Stimulated activated CD8-positive, alpha-beta memory T cell treated with anti-CD3 and anti-CD28 coated beads, Interleukin-15, amount 100 ng/mL, for 4 hours (primary cell): ENCODE results near the gene CILP.

Experiments used
- DNase-seq, 2 donors: peaks; one replicate each; pipeline ENCODE4 v3.0.0-alpha.2; 2020; ENCODE audit warnings: low read depth in 2 of 2

CILP gene

DNA sequence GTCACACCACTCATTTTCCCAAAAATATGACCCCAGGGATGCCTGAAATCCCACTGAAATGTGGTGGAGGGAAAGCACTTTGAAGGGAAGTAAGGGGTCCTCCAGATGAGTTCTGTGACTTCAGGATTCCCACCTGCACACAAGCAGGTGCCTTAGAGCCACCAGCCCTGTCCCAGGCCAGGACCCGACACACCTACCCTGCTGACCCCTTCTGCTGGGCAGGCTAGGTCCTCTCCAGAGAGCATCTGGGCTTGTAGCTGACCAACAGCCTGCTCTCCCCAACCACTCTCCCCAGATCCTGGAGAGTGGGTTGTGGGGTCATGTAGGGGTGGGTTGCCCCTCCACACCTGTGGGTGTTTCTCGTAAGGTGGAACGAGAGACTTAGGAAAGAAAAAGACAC lies 14.9 kb upstream of the CILP start:
- no peak for DNase-seq

DNA sequence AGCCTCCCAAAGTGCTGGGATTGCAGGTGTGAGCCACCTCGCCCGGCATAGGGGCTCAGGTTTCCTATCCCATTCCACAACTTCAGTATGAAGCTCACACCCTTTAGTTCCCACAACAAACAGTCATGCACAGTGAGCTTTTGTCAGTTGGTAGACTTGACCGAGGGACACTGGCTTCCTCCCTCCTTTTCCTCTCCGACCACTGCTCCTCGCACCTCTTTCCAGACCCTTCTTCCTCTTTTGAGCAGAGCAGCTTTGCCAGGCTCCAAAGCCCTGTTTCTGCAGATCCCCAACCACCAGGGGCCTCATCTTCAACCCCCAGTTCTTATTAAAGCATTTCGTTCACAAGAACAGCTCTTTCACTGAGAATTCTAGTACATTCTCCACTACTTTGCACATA lies 12.7 kb upstream of the CILP start:
- DNase-seq = no peak

DNA sequence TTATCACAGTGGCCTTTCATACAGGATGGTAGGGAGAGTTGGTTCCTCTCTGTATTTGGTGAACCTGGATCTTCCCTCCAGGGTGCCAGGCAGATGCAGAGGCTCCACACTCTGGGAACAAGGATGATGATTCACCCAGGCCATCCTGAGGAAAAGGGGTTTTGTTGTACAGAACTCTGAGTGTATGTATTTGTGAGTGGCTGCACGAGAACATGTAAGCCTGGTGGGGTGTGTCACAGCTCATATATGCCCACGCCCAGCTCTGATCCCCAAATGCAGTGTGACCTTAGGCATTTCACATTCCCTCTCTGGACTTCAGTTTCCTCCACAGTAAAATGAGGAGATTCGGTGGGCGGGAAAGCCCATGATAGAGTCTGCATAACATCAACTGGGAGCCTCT lies 11.6 kb upstream of the CILP start:
- no peak for DNase-seq

DNA sequence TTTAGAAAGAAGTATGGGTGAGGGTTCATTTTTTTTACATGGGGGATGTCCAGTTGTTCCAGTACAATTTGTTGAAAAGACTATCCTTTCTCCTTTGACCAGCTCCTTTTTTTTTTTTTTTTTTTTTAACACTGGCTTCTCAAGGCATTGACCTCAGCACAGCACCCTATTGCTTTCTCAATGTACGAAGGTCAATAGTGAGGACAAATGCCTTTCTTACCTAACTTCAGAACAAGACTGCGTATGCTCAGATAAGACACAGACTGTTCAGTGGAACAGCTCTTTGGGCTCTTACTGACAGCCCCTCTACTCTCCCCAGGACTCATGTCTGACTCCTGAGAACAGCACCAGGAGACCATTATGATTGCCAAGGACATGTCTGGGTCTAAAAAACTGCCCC lies 10.4 kb upstream of the CILP start:
- no peak for DNase-seq

DNA sequence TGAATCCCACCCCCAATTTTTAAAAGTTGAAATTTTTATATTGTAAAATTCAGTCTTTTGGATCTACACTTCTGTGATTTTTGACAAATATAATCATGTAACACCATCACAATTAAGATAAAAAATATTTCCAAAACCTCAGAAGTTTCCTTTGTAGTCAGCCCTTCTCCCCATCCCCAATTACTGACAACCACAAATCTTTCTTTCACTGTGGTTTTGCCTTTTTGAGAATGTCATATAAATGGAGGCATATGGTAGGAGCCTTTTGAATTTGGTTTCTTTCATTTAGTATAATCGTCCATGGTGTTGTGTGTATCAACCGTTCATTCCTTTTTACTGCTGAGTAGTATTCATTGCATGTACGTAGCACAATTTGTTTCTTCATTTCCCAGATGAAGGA lies 7.9 kb upstream of the CILP start:
- no peak for DNase-seq

DNA sequence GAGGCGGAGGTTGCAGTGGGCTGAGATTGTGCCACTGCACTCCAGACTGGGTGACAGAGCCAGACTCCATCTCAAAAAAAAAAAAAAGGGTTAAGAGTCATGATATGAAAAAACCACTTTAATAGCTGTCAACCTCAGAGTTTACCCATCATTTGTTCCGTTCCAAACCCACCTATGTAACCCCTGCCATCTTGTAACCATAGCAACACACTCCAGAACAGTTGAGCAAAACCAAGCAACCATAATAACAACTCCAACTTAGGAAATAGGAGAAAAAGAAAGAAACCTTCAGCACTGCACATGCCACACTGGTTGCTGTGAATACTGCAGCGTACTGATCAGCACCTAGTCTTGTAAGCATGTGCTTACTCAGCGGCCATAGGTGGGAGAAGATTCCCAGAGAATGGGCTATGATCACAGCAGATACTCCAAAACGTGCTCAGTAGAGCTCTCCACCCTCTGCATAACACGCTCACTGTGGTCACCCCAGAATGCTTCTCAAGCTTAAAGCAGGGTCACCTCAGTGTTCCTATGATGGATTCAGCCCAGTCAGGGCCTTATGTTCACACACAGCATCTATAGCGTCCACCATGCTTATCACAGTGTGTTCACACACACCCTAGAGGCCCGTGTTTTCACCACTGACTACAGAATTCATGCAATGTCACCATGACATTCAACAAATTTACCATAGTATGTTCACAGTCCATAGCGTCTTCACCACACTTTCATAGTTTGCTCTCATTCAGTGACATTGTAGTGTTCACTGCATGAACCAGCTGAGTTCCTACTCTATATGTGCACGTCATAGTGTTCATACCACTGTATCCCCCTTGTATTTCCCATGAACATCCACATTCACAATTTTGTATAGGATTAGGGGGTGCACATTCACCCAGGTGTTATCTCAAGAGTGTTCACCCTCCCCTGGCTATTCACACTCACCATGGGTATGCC lies 6.5 kb upstream of the CILP start:
- no peak for DNase-seq

DNA sequence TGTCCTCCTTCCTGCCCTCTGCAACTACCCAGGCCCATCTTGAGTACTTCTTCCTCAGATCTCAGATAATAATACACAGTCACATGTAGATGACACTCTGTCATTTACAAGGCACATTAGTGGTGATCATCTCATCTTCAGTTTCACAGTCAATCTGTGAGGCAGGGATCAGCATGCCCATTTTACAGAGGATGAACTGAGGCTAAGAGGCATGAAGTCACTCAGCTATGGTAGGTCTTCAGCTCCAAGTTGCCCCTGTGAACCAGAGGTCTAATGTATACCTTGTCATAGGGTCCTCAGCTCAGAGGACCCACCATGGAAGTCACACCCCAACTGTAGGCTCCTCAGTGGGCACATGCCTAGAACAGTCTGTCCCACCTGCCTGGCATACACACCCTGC lies 4.2 kb upstream of the CILP start:
- no peak for DNase-seq

DNA sequence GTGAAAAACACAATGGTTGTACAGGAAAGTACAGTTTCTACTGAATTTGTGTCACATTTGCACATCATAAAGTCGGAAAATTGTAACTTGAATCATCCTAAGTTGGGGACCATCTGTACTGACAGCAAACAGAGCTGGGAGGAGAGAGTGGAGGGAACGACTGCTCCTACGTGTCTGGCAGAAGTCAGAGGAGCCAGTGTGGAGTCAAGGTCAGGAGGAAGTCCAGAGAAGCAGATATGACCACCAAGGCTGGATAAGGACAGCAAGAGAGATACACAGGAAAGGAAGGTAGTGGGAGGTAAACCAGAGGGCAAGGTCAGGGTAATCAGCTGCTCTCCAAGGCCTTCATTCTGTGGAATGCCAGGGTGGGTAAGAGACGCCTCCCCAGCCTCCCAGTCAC lies 2.7 kb upstream of the CILP start:
- DNase-seq = no peak

DNA sequence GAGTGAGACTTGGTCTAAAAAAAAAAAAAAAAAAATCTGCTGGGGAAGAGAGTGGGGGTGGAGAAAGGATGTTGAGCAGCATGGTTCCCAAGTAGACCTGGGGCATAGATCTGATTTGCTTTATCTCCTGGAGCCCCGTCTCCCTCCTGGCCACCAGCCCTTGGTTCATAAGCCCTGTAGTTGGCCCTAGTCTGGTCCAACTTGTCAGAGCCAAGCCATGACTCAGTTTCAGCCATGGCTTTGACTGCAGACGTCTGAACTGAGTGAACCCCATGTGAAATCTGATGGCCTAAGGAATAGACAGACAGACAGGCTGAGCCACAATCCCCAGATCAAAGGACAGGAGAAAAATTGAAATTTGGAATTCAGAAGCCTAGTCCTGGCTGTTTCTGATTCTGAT lies 2.0 kb upstream of the CILP start:
- DNase-seq = no peak

DNA sequence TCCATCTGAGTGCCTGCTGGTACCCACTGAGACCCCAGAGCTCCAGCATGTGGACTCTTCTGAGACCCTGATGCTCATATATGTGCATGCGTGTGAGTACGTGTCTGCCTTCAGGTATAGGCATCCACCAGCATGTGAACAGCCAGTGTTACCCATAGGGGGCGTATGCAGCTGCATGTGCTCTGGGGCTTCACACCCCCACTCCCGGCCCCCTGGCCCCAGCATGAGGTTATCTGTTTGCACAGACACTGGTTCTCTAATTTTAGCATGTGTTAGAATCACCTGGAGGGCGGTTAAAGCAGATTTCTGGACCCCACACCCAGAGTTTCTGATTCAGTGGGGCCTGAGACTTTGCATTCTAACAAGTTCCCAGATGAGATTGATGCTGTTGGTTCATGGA lies 824 bp upstream of the CILP start:
- DNase-seq = peak in 1 of 2 donors; percentile 5

DNA sequence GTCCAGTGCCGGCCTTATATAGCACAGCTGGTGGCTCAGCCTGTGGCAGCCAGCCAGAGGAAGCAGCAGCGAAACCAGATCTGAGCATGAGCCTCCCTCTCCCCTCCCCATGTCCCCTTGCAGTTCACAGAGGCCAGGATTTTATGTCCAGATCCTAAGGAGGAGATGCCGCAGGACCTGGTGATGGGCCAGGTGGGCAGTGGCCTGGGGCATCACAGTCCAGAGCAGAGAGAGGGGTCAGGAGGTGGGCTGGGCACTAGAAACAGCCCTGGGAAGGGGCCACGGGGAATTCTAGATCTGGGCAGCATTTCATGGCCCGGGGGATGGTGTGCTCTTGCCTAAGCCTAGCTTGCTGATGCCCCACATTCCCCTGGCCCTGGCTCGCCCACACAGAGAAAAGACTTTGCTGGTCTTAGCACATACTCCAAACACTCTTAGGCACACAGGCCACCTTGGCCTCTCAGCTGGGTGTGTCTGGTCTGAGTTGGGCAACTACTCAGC lies 259 bp upstream of the CILP start:
- DNase-seq = no peak

DNA sequence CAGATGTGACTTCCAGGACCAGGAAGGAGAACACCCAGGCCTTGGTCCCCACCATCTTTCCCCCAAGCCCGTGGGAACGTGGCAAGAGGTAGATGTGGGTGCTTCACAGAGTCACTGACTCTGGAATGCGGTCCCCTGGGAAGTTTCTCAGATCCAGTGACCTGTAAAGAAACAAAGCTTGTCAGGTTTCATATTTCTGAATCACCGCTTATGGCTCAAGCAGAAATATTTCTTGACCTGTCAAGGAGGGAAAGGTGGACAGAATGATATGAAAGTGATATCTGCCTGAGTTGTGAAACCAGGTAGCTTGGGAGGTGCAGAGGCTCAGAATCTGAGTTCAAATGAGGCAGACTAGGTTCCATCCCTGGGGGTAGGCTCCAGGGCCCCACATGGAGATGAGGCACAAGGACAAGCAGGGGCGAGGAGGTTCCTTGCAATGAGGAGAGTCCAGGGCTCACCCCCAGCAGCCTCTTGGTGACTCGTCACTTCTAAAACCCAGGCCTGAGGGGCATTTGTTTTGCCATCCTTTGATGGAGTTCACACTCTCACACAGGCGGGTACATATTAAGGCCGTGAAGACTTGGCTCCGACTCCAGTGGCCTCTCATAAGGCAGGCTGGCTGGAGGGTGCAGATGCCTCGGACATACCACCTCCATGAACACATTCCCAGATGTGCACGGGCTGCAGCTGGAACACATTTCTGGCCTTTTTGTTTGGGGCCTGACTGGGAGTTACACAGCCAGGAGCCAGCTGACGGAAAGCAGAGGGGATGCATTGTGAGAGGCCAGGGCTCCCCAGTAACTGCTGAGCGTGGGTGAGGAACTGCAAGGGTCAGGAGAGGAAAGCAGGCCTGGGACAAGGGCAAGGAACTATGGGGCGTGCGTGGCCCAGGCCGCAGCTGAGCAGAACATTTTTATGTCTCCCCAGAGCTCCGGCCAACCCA lies 1.3 kb downstream of the CILP start:
- DNase-seq = no peak

DNA sequence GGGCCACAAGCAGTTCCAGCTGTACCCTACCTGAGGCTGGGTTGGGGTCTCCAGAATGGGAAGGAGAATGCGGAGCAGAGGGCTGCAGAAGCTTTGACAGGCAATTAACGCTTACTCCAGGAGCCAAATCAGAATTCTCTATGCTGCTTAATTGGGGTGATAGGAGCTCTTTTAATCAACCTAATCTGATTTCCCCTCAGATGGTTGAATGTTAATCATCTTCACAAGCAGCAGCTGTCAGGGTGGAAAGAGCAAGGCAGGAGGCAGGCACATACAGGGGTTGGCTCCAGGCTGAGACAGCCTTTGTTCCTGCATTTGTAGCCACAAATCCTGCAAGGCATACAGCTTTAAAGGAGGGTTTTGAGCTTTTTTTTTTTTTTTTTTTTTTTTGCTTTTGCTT lies 2.6 kb downstream of the CILP start:
- no peak for DNase-seq

DNA sequence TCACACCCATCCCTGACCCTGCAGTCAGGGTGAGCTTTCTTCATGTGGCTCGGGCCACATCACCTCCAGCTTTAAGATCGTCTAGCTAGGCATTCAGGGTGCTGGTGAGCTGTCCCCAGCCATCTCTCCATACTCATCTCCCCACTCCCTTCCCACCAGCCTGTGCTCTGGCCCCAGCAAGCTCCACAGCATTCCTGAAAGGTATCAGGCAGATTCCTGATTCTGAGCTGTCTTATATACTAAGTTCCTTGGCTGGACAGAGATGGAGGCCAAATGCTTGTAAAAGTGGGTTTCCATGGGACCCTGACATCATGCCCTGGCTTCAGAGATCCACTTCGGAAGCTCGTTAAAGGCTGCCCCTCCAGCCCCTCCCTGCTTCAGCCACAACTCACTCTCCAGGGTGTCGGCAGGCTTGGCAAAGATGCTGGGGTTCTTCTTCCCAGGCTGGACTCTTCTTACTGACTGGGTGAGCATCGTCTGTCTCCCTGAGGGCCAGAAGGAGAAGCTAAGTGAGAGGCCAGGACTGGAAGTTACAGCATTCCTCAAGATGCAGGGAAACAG lies 3.9 kb downstream of the CILP start:
- DNase-seq = no peak

DNA sequence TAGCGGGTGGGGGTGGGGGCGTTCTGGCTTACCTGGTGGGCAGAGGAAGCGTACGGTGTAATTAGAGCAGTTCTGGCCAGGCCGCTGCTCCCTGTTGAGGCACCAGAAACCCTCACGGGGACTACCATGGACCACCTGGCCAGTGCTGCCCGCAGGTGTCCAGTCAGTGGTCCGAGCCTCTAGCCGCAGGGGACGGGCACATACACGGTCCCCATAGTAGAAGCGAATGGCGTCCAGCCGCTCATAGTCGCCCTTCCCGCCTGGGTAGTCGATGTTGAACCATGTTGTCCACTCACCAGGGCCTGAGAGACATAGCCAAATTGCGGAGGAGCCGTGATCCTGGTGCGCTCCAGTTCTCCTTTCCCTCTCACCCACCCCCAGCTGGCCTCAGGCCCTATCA lies 4.5 kb downstream of the CILP start:
- DNase-seq = no peak

DNA sequence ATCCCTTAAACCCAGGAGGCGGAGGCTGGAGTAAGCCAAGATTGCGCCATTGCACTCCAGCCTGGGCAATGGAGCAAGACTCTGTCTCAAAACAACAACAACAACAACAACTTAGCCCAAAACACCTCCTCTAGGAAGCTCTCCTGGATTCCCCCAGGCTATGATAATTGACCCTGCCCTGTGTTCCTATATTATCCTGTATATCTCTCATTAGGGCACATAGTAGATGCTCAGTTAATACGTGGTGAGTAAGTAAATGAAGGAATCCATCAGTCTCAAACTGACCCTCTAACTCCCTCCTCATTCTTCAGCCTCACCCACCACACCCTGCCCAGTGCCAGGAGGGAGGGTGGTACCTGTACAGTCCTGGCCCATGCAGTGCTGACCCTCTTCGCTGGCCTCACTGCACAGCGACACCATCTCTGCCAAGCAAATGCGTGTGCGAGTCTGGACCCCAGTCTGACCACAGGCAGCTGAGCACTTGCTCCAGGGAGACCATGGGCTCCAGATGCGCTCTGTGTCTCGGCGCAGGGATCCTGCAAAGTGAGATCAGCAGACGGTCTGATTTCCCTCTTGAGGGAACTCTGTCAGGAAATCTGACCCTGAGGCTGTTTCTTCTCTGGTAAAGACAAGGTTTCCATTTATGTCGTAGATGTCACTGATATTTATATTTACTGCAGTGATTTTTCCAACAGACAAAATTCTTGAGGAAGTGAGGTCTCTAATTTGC lies 6.2 kb downstream of the CILP start:
- DNase-seq = no peak

DNA sequence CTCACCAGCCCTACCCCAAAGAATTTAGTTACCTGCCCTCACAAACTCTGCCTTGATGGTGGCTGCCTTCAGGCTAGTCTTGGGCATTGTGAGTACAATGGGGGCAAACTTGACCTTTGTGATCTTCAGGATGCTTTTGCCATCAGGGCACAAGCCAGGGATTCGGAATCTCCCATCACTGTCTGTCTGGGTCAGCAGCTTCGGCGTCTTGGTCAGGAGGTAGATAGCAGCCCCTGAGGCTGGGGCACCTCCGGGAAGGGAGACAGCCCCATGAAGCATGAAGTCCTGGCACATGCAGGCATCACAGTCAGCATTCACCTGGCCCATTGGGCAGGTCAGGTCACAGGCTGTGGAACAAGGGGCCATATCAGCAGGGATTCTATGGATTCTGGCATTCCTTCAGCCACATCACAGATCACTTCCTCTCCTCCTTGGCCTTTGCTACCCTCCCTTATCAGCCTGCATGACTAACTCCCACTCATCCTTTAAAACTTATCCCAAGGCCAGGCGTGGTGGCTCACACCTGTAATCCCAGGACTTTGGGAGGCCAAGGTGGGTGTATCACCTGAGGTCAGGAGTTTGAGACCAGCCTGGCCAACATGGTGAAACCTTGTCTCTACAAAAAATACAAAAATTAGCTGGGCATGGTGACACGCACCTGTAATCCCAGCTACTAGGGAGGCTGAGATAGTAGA lies 6.9 kb downstream of the CILP start:
- DNase-seq = no peak

DNA sequence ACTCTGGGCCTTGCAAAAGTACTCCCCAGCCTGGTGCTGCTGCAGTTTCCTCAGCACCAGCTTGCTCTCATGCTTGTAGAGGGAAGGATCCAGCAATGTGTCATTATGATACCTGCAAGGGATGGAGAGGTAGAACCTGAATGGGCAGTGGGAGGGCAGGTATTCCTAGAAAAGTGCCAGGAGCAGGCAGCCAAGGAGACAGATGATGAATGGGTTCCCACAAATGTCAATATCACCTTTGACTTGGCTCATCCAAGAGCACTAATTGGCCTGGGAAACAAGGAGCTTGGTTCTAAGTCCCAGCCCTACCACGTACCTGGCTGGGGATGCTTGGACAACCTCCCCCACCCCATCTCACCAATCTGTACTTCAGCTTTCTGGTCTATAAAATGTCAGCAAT lies 9.4 kb downstream of the CILP start:
- DNase-seq = no peak

DNA sequence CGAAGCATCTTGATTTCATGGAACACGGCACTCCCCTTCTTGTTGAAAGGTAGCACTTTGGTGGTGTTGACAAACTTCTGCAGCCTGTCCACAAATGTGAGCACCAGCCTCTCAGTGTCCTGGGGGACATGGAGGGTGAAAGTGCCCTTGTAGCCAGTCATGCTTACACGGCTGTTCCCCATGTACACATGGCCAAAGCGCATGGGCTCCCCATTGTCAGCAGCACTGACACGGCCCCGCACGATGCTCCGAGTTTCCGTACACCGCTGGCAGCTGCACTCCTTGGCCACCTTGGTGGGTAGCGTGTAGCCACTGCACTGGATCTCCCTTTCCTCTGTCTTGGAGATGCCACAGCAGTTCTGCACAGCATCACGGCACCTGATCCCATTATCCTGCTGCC lies 12.7 kb downstream of the CILP start:
- no peak for DNase-seq

DNA sequence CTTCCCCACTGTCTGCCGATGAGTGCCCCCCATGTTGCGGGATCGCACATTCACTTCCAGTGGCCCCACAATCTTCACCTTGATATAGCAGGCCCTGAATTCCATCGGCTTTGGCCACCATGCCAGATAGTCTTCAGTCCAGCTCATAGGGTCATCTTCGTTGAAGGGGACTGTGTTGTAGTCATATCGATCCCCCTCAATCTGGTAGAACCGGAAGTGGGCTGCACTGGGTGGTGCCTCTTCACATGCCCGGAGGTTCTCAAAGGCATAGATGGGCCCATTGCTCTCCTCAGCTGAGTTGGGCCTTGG lies 14.0 kb downstream of the CILP start:
- no peak for DNase-seq

DNA sequence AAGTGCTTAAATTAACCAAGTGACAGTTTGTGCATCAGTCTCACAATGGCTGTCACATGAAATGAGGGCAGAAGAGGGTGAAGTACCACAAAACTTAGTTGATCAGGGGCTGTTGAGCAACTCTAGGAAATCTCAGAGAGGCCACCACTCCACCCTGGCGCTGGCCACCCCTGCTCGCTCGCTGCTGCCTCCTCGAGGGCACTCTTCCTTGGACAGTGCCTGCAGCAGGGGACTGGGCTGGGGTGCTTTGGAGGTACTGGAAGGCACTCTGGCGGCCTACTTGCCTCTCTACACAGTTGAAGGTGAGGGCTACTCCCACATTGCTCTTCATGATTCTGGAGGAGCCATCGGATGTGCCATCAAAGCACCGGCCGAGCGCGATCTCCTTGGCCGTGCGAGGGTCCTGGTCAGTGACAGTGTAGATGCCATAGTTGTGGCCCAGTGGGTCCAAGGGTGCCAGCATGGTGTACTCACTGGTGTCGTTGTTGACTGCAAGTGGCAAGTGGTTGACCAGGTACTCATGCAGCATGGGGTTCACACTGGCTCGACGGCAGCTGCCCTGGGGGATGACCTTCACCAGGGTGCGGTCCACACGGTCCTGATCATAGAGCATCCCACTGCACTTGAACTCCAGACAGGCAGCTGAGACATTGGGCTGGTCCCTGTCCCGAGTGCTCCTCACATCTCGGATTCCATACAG lies 14.5 kb downstream of the CILP start:
- DNase-seq = no peak
